B cell (primary cell): ENCODE data around the gene PHKA2. TPM values are rescaled to one million over a fixed set of nuclear protein-coding genes. Genes with fewer than 3 reads are reported as not detected.

Source experiments
- ATAC-seq: fragments of 200-7000 bp; cut with Tn5 transposase; one replicate; pipeline ENCODE4 v1.10.0; 2021; ENCODE audit warnings: low read depth, mild to moderate bottlenecking, moderate number of reproducible peaks, moderate library complexity
- CTCF ChIA-PET: fragments of 350-600 bp; sonication (Branson Sonifier 250); formaldehyde crosslinking; loops from one replicate; lab custom pipeline; 2021; ENCODE audit warnings: antibody characterized with exemption, inconsistent platforms; lab: Charles Lee
- POLR2A ChIA-PET: fragments of 350-600 bp; sonication (Branson Sonifier 250); formaldehyde crosslinking; loops from one replicate; lab custom pipeline; 2021; ENCODE audit warnings: antibody characterized with exemption; lab: Charles Lee
- DNase-seq: peaks from one replicate; pipeline ENCODE4 v3.0.0; 2013
- H2AFZ ChIP-seq: 2 replicates; pipeline ENCODE4 v1.6.1; 2012; ENCODE audit warnings: mild to moderate bottlenecking, low read depth, low read length; ENCODE audit not compliant: insufficient read depth, poor library complexity, severe bottlenecking
- H3K27ac ChIP-seq, 2 donors: 1 replicate in 1 of 2; 2 replicates in 1 of 2; pipeline ENCODE4 v1.5.1; 2012 to 2013; ENCODE audit warnings: low read length in 2 of 2, mild to moderate bottlenecking in 2 of 2, moderate library complexity in 1 of 2
- H3K27me3 ChIP-seq, 4 experiments: fragments of 200-600 bp in 1 of 4; sonication (generic) in 1 of 4; replicated peaks in 1 of 4; 1 replicate in 2 of 4; 2 replicates in 2 of 4; pipeline versions ENCODE4 v1.6.1 to v1.7.0; 2013 to 2016; ENCODE audit warnings: low read length in 3 of 4, mild to moderate bottlenecking in 2 of 4, mixed read lengths in 1 of 4, moderate library complexity in 1 of 4; ENCODE audit not compliant: insufficient read depth in 4 of 4, control insufficient read depth in 3 of 4; ENCODE audit errors: control extremely low read depth in 1 of 4
- H3K36me3 ChIP-seq, 2 experiments: replicated peaks in 1 of 2; 1 replicate in 1 of 2; 2 replicates in 1 of 2; pipeline versions ENCODE4 v1.6.1 to v1.7.1; 2013; ENCODE audit warnings: low read length in 1 of 2; ENCODE audit not compliant: insufficient read depth in 2 of 2, control insufficient read depth in 1 of 2; ENCODE audit errors: control extremely low read depth in 1 of 2, extremely low read depth in 1 of 2
- H3K4me1 ChIP-seq, 2 donors: fragments of 200-600 bp in 1 of 2; sonication (generic) in 1 of 2; 1 replicate in 1 of 2; 2 replicates in 1 of 2; pipeline versions ENCODE4 v1.5.1 to v1.6.1; 2013 to 2017; ENCODE audit warnings: low read length in 2 of 2; ENCODE audit not compliant: control insufficient read depth in 2 of 2, insufficient read depth in 2 of 2
- H3K4me2 ChIP-seq: replicated peaks from 2 replicates; pipeline ENCODE3; 2012; ENCODE audit warnings: mild to moderate bottlenecking, low read depth, low read length; ENCODE audit not compliant: poor library complexity, severe bottlenecking
- H3K4me3 ChIP-seq, 5 experiments: fragments of 200-600 bp in 1 of 5; sonication (generic) in 1 of 5; 1 replicate in 3 of 5; 2 replicates in 2 of 5; pipeline versions ENCODE4 v1.5.1 to v1.7.0; 2011 to 2016; ENCODE audit warnings: low read length in 4 of 5, mild to moderate bottlenecking in 4 of 5, low read depth in 2 of 5, control low read depth in 1 of 5, moderate library complexity in 1 of 5; ENCODE audit not compliant: insufficient read depth in 1 of 5; ENCODE audit errors: control extremely low read depth in 1 of 5, extremely low read depth in 1 of 5
- H3K79me2 ChIP-seq: fragments of 200-600 bp; sonication (generic); one replicate; pipeline ENCODE4 v1.6.0; 2016; ENCODE audit warnings: low read length; ENCODE audit not compliant: control insufficient read depth, insufficient read depth
- H3K9ac ChIP-seq: fragments of 200-600 bp; sonication (generic); 2 replicates; pipeline ENCODE4 v1.6.1; 2017; ENCODE audit warnings: mild to moderate bottlenecking, low read length, moderate library complexity
- H3K9me3 ChIP-seq, 3 donors: one replicate each; pipeline versions ENCODE4 v1.6.1 to v1.7.1; 2013; ENCODE audit warnings: low read length in 2 of 3; ENCODE audit not compliant: control insufficient read depth in 2 of 3, insufficient read depth in 1 of 3; ENCODE audit errors: control extremely low read depth in 1 of 3
- H4K20me1 ChIP-seq: 2 replicates; pipeline ENCODE4 v1.6.0; 2012; ENCODE audit warnings: mild to moderate bottlenecking, low read length; ENCODE audit not compliant: insufficient read depth, control insufficient read depth, poor library complexity, severe bottlenecking
- H3K27ac Mint-ChIP-seq: one replicate; pipeline ENCODE4 v1.8.0; 2021; ENCODE audit warnings: mixed read lengths
- H3K27me3 Mint-ChIP-seq: one replicate; pipeline ENCODE4 v1.8.0; 2021; ENCODE audit warnings: mixed read lengths
- H3K4me1 Mint-ChIP-seq: one replicate; pipeline ENCODE4 v1.8.0; 2021; ENCODE audit warnings: mixed read lengths
- H3K4me3 Mint-ChIP-seq: one replicate; pipeline ENCODE4 v1.8.0; 2021; ENCODE audit warnings: mixed read lengths
- H3K9me3 Mint-ChIP-seq: one replicate; pipeline ENCODE4 v1.8.0; 2022; ENCODE audit warnings: mixed read lengths; ENCODE audit not compliant: insufficient read depth
- CTCF ChIP-seq: fragments of 200-600 bp; IDR thresholded peaks from one replicate; pipeline ENCODE4 v1.8.0; 2022; ENCODE audit warnings: antibody characterized with exemption, mild to moderate bottlenecking
- EZH2 ChIP-seq: IDR thresholded peaks from 2 replicates; pipeline ENCODE4 v1.6.1; 2012; ENCODE audit warnings: borderline replicate concordance, low read depth, mild to moderate bottlenecking, moderate library complexity, low read length; ENCODE audit not compliant: insufficient read depth, poor library complexity, severe bottlenecking
- WGBS: methylation state at CpG from one replicate; pipeline ENCODE4 v1.1.5; 2013; ENCODE audit warnings: missing lambda C conversion rate; ENCODE audit not compliant: insufficient coverage; 5-methylcytosine and 5-hydroxymethylcytosine counted together
- intact Hi-C: fragments of 100-400 bp; cut with micrococcal nuclease; formaldehyde crosslinking; loops from one replicate; pipeline ENCODE4 v1.10.0; 2022
- polyA plus RNA-seq: library from polyadenylated mRNA; depleted of rRNA; stranded (reverse); fragments of >200 nt; gene quantifications from 2 replicates; pipeline ENCODE4 v1.2.3, GENCODE V29; 2012
- total RNA-seq, 2 donors: library from RNA; stranded (reverse); fragments of 120-200 nt in 1 of 2; gene quantifications; 1 replicate in 1 of 2; 2 replicates in 1 of 2; pipeline versions ENCODE4 v1.2.3 to v1.2.4, GENCODE V29; 2013 to 2022

The PHKA2 gene
- total and polyA plus RNA-seq, 2 donors (not counting 1 experiment from before 2014, with no cell fraction given): 54.6 to 60.6 TPM

GRCh38 chrX:18920566-18920965 lies 63.3 kb downstream of the PHKA2 start:
- no peak overlapping the region for H3K27ac Mint-ChIP-seq
- Histone ChIP-seq H3K36me3 (peaks cover 0 to 25% of the 10 kb centered on the region in 2 experiments), H3K27me3 (no peaks in the 10 kb centered on the region), H2AFZ (no peak overlapping the region), H3K9ac (no peak overlapping the region), H3K4me1 (no peaks in the 10 kb centered on the region), H4K20me1 (no peaks in the 10 kb centered on the region), H3K79me2 (no peaks in the 10 kb centered on the region), H3K9me3 (no peaks in the 10 kb centered on the region), H3K4me3 (no peak overlapping the region), H3K4me2 (no peak overlapping the region), H3K27ac (no peak overlapping the region)
- DNase-seq (no peak), ATAC-seq (no peak)
- intact Hi-C loops: no loop called here
- TF ChIP-seq EZH2: no peak
- no peak for TF ChIP-seq CTCF
- no peaks in the 10 kb centered on the region for H3K27me3 Mint-ChIP-seq
- POLR2A ChIA-PET: no interaction called here
- no peak overlapping the region for H3K4me3 Mint-ChIP-seq
- no peaks in the 10 kb centered on the region for H3K4me1 Mint-ChIP-seq
- no peaks in the 10 kb centered on the region for H3K9me3 Mint-ChIP-seq
- 100% methylated on average over 1 of the region's 7 CpGs for WGBS
- CTCF ChIA-PET: no interaction called here

GRCh38 chrX:18920079-18920478 lies 63.8 kb downstream of the PHKA2 start:
- Mint-ChIP-seq H3K4me1 (no peaks in the 10 kb centered on the region), H3K4me3 (no peak overlapping the region), H3K27ac (no peak overlapping the region), H3K9me3 (no peaks in the 10 kb centered on the region), H3K27me3 (no peaks in the 10 kb centered on the region)
- Histone ChIP-seq H3K4me3 (no peak overlapping the region), H3K4me1 (no peaks in the 10 kb centered on the region), H3K36me3 (peaks cover 0 to 20% of the 10 kb centered on the region in 2 experiments), H3K79me2 (no peaks in the 10 kb centered on the region), H3K9me3 (no peaks in the 10 kb centered on the region), H3K27me3 (no peaks in the 10 kb centered on the region), H3K4me2 (no peak overlapping the region), H2AFZ (no peak overlapping the region), H3K9ac (no peak overlapping the region), H4K20me1 (no peaks in the 10 kb centered on the region), H3K27ac (no peak overlapping the region)
- ATAC-seq: no peak
- TF ChIP-seq EZH2 (no peak), CTCF (no peak)
- CTCF ChIA-PET: no interaction called here
- no peak for DNase-seq
- POLR2A ChIA-PET: no interaction called here
- 93% methylated on average over 3 of the region's 8 CpGs for WGBS
- intact Hi-C loops: no loop called here
